ENCODE results near the gene MORN4.
A peak's percentile ranks its signal among the peaks of the same experiment; 100 is the strongest.
"Not testable (repeated sequence)": the region's sequence is repeated elsewhere in the genome, so short reads cannot be mapped to it uniquely, and the experiment has no call there.

The MORN4 gene

DNA sequence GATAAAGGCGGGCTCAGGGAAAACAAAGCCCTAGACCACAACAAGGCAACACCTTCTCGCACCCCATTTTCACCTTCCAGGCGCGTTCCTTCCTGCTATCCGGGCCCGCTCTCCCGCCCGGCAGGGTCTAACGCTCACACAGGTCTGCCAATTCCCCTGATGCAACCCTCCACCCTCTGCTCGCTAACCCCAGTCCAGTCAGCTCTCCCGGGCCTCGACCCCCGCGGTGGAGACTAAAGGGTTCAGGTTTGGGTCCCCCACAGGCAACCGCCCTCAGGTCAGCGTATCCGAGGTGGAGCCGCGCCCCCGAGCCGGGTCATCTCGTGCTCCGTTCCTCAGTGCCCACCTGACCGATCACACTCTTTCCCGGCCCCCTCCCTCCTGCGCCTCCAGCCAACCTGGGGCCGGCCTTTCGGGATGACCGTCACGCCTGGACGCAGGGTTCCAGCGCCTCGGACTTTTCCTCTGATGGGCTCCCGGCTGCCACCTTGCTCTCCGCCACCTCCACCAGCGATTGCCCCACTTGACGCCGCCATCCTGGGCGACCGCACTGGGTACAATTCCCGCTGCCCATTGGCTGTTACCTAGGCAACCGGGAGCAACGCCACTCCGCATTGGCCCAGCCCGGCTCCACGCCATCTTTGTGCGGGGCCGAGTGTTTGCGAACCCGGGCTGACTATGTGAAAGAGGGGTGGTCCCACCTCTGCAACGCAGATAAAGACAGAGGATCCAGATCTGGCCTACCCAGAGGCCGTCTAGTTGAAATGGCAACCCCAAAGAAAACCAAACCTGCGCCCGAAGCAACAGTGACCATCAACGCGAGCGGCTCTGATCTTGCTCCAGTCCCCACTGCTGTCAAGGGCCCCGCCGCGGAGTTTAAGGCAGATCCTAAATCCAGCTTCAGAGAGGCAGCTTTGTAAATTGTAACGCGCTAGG, at the start of gene MORN4:
Gene MORN4 (minus strand): TSS at position 552 of the 936 bp plus-strand sequence. CDS start 13,847 bp downstream, outside the sequence.
- peak; percentile 89 for DNase-seq (ENCODE audit: low read depth)

- no peak for DNase-seq (ENCODE audit: low read depth)
Measured at GRCh38 chr10:97682042-97682441, 48.7 kb upstream of the MORN4 start.

DNA sequence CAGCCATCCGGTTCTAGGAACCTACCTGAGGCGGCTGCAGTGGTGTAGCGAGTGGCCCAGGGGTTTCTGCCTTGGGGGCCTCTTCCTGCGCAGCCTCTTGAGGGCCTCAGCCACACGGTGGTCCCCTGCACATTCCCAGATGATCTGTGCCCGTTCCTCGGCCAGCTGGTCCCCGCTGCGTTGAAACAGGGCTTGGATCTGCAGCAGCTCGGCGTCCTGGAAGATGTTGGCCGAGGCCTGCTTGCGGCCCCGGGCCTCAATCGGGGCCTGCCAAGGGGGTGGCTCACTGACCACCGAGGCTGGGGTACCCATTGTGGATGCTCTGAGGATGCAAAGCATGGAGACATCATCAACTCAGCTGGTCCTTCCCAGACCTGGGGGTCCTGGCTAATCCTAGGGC, 46.3 kb upstream of the MORN4 start:
- DNase-seq (ENCODE audit: low read depth), result no peak

GRCh38 chr10:97676770-97677581, 43.7 kb upstream of the MORN4 start:
- peak; percentile 42 for DNase-seq (ENCODE audit: low read depth)

GRCh38 chr10:97675222-97675621, 41.9 kb upstream of the MORN4 start:
- no peak for DNase-seq (ENCODE audit: low read depth)

- DNase-seq (ENCODE audit: low read depth), result peak; percentile 28
Measured at GRCh38 chr10:97673736-97674525, 40.6 kb upstream of the MORN4 start.

DNA sequence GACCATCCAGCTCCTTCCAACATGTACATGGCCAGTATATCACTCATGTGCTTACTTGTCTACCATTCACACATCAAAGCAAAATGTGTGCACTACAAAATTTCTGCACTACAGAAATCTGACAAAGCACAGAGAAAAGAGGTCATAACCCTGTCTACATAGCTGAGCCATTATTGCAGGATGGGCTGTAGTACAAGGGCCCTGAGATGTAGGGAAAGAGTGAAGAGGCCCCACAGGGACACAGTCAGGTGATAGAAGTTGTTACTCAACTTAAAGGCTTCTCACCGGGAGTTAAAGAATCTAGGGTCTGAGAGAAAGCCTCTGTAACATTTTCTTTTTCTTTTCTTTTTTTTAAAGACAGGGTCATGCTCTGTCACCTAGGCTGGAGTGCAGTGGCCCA, 36.3 kb upstream of the MORN4 start:
- DNase-seq (ENCODE audit: low read depth), result no peak

GRCh38 chr10:97667463-97667862, 34.2 kb upstream of the MORN4 start:
- no peak for DNase-seq (ENCODE audit: low read depth)

GRCh38 chr10:97666992-97667391, 33.7 kb upstream of the MORN4 start:
- DNase-seq (ENCODE audit: low read depth), result no peak

DNA sequence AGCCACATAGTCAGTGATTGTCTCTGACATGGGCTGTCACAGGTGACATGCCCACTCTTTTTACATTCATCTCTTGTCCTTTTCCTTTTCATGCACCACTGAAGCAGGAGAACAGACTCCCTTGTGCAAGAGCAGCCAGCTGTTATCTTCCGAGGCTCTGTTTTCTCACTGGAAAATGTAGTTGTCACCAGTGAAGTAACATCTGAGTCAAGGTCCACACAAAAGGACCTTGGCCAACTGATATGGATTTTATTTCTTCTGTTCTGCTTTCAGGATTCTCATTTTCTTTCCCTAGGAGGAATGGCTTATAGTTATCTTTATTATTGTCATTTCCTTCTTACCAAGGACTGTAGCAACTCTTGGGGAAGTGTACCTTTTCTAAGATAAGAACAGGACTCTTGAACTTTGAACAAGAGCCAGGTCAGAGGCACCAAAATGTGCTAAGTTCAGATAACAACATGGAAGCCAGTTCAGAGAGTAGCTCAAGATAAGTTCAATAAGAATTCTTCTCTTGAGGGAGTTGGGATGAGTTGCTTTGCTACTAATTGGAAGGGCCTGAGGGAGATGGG, 31.1 kb upstream of the MORN4 start:
- DNase-seq (ENCODE audit: low read depth), result no peak

- DNase-seq (ENCODE audit: low read depth), result peak; percentile 58
Measured at GRCh38 chr10:97659589-97659988, 26.3 kb upstream of the MORN4 start.

- no peak for DNase-seq (ENCODE audit: low read depth)
Measured at GRCh38 chr10:97656777-97657176, 23.5 kb upstream of the MORN4 start.

- DNase-seq (ENCODE audit: low read depth), result no peak
Measured at GRCh38 chr10:97651773-97652172, 18.5 kb upstream of the MORN4 start.

- DNase-seq (ENCODE audit: low read depth), result no peak
Measured at GRCh38 chr10:97650726-97651125, 17.4 kb upstream of the MORN4 start.

DNA sequence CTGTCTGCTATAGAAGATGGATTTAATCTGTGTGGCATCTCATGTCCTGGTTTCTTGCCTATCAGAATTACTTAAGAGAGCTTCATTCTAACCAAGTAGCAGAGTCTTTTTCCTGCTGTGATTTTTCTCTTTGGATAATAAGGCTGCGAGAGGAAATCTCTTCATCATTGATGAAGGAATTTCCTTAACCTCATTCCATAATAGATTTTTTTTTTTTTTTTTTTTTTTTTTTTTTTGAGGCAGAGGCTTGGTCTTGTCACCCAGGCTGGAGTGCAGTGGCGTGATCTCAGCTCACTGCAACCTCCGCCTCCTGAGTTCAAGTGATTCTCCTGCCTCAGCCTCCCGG, 16.1 kb upstream of the MORN4 start:
- DNase-seq (ENCODE audit: low read depth), result not testable (repeated sequence)

- peak; percentile 91 for DNase-seq (ENCODE audit: low read depth)
Measured at GRCh38 chr10:97648562-97649404, 15.5 kb upstream of the MORN4 start.

DNA sequence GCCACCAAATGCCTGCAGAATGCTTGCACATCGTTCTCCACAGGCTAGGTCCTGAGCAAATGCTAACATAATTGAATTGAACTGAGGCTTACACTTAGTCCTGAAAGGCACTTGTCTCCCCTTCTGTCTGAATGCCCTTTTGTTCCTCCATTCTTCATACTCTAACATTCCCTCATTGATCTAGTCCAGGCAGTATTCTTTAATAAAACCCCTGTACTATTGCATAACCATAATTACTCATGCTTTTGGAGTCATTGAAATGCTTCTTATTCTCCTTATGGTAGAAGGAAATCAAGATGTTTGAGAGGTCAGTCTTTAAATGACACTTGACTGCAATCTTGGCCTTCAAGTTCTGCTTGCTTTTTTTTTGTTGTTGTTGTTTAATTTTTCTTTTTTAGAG, 14.3 kb upstream of the MORN4 start:
- DNase-seq (ENCODE audit: low read depth), result peak; percentile 40

- DNase-seq (ENCODE audit: low read depth), result peak; percentile 41
Measured at GRCh38 chr10:97644936-97645335, 11.6 kb upstream of the MORN4 start.

- DNase-seq (ENCODE audit: low read depth), result no peak
Measured at GRCh38 chr10:97643441-97643985, 10.2 kb upstream of the MORN4 start.

DNA sequence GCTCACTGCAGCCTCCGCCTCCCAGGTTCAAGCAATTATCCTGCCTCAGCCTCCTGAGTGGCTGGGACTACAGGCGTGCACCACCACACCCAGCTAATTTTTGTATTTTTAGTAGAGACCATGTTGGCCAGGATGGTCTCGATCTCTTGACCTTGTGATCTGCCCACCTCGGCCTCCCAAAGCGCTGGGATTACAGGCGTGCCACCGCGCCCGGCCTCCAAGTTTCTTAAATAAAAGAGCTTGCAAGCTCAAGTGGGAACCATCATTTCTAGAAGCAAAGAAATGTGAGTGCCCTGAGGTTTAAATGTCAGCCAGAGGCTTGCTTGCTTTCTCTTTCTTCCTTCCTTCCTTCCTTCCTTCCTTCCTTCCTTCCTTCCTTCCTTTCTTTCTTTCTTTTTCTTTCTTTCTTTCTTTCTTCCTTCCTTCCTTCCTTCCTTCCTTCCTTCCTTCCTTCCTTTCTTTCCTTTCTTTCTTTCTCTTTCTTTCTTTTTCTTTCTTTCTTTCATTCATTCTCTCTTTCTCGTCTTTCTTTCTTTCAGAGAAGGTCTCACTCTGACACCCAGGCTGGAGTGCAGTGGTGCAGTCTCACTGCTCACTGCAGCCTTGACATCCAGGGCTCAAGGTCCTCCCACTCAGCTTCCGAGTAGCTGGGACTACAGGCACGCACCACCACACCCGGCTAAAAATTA, 9.3 kb upstream of the MORN4 start:
- not testable (repeated sequence) for DNase-seq (ENCODE audit: low read depth)
